Karpas-422 (cell line): Measurements from ENCODE around the gene HSD17B11. TPM values are rescaled to one million over a fixed set of nuclear protein-coding genes. Genes with fewer than 3 reads are reported as not detected.

Experiments used
- small RNA-seq: library from RNA; depleted of rRNA; stranded (forward); fragments of <200 nt; gene quantifications from one replicate; pipeline ENCODE3, GENCODE V24; 2014
- total RNA-seq: library from RNA; depleted of rRNA; stranded (reverse); fragments of >200 nt; shearing (Covaris generic); gene quantifications from 2 replicates; pipeline ENCODE4 v1.2.3, GENCODE V29; 2014; ENCODE audit warnings: low replicate concordance; rRNA removed

The HSD17B11 gene
- total RNA-seq, 1 experiment from 2014 or later, result 31.0 TPM

Small RNA genes within 50 kb of the gene (small RNA-seq; reads per million reads assigned to genes)
- gene MIR5705, result not detected
- not detected for gene RN7SL681P

Other genes starting within 250 kb of the HSD17B11 start
- 17.6 and 26.4 TPM in 2 replicates for gene KLHL8, start 170.6 kb downstream of the HSD17B11 start, total RNA-seq
- 0.56 TPM in 1 of 2 replicates, not detected in the other for gene HSD17B13, start 68.3 kb downstream of the HSD17B11 start, total RNA-seq
- 17.6 and 18.5 TPM in 2 replicates for gene NUDT9, start 31.4 kb upstream of the HSD17B11 start, total RNA-seq
- gene SPARCL1, start 138.2 kb upstream of the HSD17B11 start, total RNA-seq, result 0.11 TPM in 1 of 2 replicates, not detected in the other
- gene DSPP, start 217.3 kb upstream of the HSD17B11 start, total RNA-seq, result not detected in 2 replicates